HEK293 (cell line): Measurements from ENCODE around the gene SYNGR1.
"Not testable (repeated sequence)": the region's sequence is repeated elsewhere in the genome, so short reads cannot be mapped to it uniquely, and the experiment has no call there.

Experiments used
- RBAK ChIP-seq: fragments of 450-650 bp; formaldehyde crosslinking; IDR thresholded peaks from 2 replicates; pipeline ENCODE4 v1.5.1; 2016; ENCODE audit warnings: missing biosample characterization, missing genetic modification characterization
- REPIN1 ChIP-seq: fragments of 450-650 bp; formaldehyde crosslinking; IDR thresholded peaks from 2 replicates; pipeline ENCODE4 v1.5.1; 2017; ENCODE audit warnings: missing biosample characterization, missing genetic modification characterization, low read depth
- YY1 ChIP-seq: fragments of 450-650 bp; formaldehyde crosslinking; IDR thresholded peaks from 2 replicates; pipeline ENCODE4 v1.5.1; 2018; ENCODE audit warnings: missing biosample characterization, missing genetic modification characterization
- ZFP41 ChIP-seq: fragments of 450-650 bp; formaldehyde crosslinking; IDR thresholded peaks from 2 replicates; pipeline ENCODE4 v1.5.1; 2016; ENCODE audit warnings: missing biosample characterization, missing genetic modification characterization, borderline replicate concordance
- ZNF19 ChIP-seq: fragments of 450-650 bp; formaldehyde crosslinking; IDR thresholded peaks from 2 replicates; pipeline ENCODE4; 2016; ENCODE audit warnings: missing biosample characterization, missing genetic modification characterization, low read depth
- ZNF202 ChIP-seq: fragments of 450-650 bp; formaldehyde crosslinking; IDR thresholded peaks from 2 replicates; pipeline ENCODE4 v1.5.1; 2016; ENCODE audit warnings: missing biosample characterization, missing genetic modification characterization, borderline replicate concordance
- ZNF274 ChIP-seq, 2 experiments: fragments of 200-500 bp in 1 of 2; fragments of 450-650 bp in 1 of 2; sonication (Bioruptor generic) in 1 of 2; formaldehyde crosslinking in 1 of 2; IDR thresholded peaks; 2 replicates each; pipeline versions ENCODE4 v1.5.1 to v1.6.1; 2014 to 2016; ENCODE audit warnings: borderline replicate concordance in 1 of 2, inconsistent platforms in 1 of 2, low read length in 1 of 2, missing biosample characterization in 1 of 2, missing genetic modification characterization in 1 of 2
- ZNF292 ChIP-seq: fragments of 450-650 bp; formaldehyde crosslinking; IDR thresholded peaks from 2 replicates; pipeline ENCODE4 v1.5.1; 2016; ENCODE audit warnings: low read depth, missing biosample characterization, missing genetic modification characterization, borderline replicate concordance
- ZNF350 ChIP-seq: fragments of 450-650 bp; formaldehyde crosslinking; IDR thresholded peaks from 2 replicates; pipeline ENCODE4 v1.5.0; 2017; ENCODE audit warnings: missing biosample characterization, mild to moderate bottlenecking, missing genetic modification characterization
- TF ChIP-seq, protein P1 (sequence below): fragments of 450-650 bp; formaldehyde crosslinking; IDR thresholded peaks from 2 replicates; pipeline ENCODE4 v1.5.1; 2016; ENCODE audit warnings: missing biosample characterization, missing genetic modification characterization
- TF ChIP-seq, protein P2 (sequence below): fragments of 450-650 bp; formaldehyde crosslinking; IDR thresholded peaks from 2 replicates; pipeline ENCODE4 v1.5.1; 2016; ENCODE audit warnings: missing biosample characterization, missing genetic modification characterization

DNA sequence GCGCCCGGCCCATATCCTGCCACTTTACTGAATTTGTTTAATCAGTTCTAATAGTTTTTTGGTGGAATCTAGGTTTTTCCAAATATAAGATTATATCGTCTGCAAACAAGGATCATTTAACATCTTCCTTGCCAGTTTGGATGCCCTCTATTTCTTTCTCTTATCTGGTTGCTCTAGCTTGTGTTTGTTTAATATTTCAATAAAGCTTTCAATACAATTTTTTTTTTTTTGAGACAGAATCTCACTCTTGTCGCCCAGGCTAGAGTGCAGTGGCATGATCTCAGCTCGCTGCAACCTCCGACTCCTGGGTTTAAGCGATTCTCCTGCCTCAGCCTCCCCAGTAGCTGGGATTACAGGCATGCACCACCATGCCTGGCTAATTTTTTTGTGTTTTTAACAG lies 63.4 kb downstream of the SYNGR1 start:
- TF ChIP-seq, protein P1, sequence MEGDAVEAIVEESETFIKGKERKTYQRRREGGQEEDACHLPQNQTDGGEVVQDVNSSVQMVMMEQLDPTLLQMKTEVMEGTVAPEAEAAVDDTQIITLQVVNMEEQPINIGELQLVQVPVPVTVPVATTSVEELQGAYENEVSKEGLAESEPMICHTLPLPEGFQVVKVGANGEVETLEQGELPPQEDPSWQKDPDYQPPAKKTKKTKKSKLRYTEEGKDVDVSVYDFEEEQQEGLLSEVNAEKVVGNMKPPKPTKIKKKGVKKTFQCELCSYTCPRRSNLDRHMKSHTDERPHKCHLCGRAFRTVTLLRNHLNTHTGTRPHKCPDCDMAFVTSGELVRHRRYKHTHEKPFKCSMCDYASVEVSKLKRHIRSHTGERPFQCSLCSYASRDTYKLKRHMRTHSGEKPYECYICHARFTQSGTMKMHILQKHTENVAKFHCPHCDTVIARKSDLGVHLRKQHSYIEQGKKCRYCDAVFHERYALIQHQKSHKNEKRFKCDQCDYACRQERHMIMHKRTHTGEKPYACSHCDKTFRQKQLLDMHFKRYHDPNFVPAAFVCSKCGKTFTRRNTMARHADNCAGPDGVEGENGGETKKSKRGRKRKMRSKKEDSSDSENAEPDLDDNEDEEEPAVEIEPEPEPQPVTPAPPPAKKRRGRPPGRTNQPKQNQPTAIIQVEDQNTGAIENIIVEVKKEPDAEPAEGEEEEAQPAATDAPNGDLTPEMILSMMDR (tag by site-specific recombination): not testable (repeated sequence)
- not testable (repeated sequence) for TF ChIP-seq ZNF19 (tag by site-specific recombination); REPIN1 (tag by site-specific recombination); ZNF202 (tag by site-specific recombination); ZNF274 (IDR thresholded peaks at IDR 0.05; ENCODE audit: low read length); ZNF274 (tag by site-specific recombination; IDR thresholded peaks at IDR 0.05; ENCODE audit: borderline replicate concordance); RBAK (tag by site-specific recombination); ZFP41 (tag by site-specific recombination); ZNF350; ZNF292 (tag by site-specific recombination); YY1
- TF ChIP-seq, protein P2, sequence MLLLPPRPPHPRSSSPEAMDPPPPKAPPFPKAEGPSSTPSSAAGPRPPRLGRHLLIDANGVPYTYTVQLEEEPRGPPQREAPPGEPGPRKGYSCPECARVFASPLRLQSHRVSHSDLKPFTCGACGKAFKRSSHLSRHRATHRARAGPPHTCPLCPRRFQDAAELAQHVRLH (tag by site-specific recombination): not testable (repeated sequence)
